Cerebellar cortex (tissue), 1 donor: Measurements from ENCODE around the gene PRPF18.

Source experiments
- DNase-seq: peaks from one replicate; pipeline ENCODE4 v3.0.0-alpha.2; 2015; ENCODE audit warnings: low spot score

PRPF18 gene

GRCh38 chr10:13637894-13638293, 51.1 kb downstream of the PRPF18 start:
- no peak for DNase-seq

- no peak for DNase-seq
Measured at GRCh38 chr10:13642293-13642692, 55.5 kb downstream of the PRPF18 start.

- DNase-seq = no peak
Measured at GRCh38 chr10:13643016-13643415, 56.3 kb downstream of the PRPF18 start.

GRCh38 chr10:13644866-13645265, 58.1 kb downstream of the PRPF18 start:
- no peak for DNase-seq

GRCh38 chr10:13648425-13648824, 61.7 kb downstream of the PRPF18 start:
- no peak for DNase-seq

GRCh38 chr10:13649844-13650520, 63.2 kb downstream of the PRPF18 start:
- no peak for DNase-seq

- DNase-seq = no peak
Measured at GRCh38 chr10:13650961-13651360, 64.2 kb downstream of the PRPF18 start.

GRCh38 chr10:13651969-13652720, 65.4 kb downstream of the PRPF18 start:
- no peak for DNase-seq

- no peak for DNase-seq
Measured at GRCh38 chr10:13652860-13653259, 66.1 kb downstream of the PRPF18 start.

GRCh38 chr10:13654118-13654830, 67.5 kb downstream of the PRPF18 start:
- no peak for DNase-seq

- no peak for DNase-seq
Measured at GRCh38 chr10:13654846-13655245, 68.1 kb downstream of the PRPF18 start.

GRCh38 chr10:13656337-13657100, 69.8 kb downstream of the PRPF18 start:
- DNase-seq = no peak

- no peak for DNase-seq
Measured at GRCh38 chr10:13657101-13657680, 70.4 kb downstream of the PRPF18 start.

GRCh38 chr10:13658264-13658663, 71.5 kb downstream of the PRPF18 start:
- no peak for DNase-seq

- peak; percentile 50 for DNase-seq
Measured at GRCh38 chr10:13658871-13659685, 72.3 kb downstream of the PRPF18 start.

GRCh38 chr10:13659887-13660550, 73.3 kb downstream of the PRPF18 start:
- DNase-seq = peak; percentile 81

- peak; percentile 17 for DNase-seq
Measured at GRCh38 chr10:13660551-13660920, 73.8 kb downstream of the PRPF18 start.

GRCh38 chr10:13661256-13661655, 74.5 kb downstream of the PRPF18 start:
- no peak for DNase-seq

GRCh38 chr10:13665516-13666262, 78.9 kb downstream of the PRPF18 start:
- no peak for DNase-seq

- DNase-seq = peak; percentile 24
Measured at GRCh38 chr10:13668126-13668525, 81.4 kb downstream of the PRPF18 start.
